Measurements from ENCODE around the gene CEMIP. TPM values are rescaled to one million over a fixed set of nuclear protein-coding genes. Genes with fewer than 3 reads are reported as not detected.

The CEMIP gene
- total RNA-seq, 2 experiments from 2014 or later: not detected

- CTCF ChIA-PET: no interaction called here
- Mint-ChIP-seq H3K4me1 (ENCODE audit: low read depth) (no peaks in the 10 kb centered on the region), H3K9me3 (no peaks in the 10 kb centered on the region), H3K27me3 (peaks cover 43% of the 10 kb centered on the region), H3K36me3 (ENCODE audit: low read depth) (no peaks in the 10 kb centered on the region), H3K27ac (no peak overlapping the region), H3K4me3 (no peak overlapping the region)
- no peak overlapping the region for H3K27ac ChIP-seq (ENCODE audit: low read depth in 1 of 2, low read length in 2 of 2)
- TF ChIP-seq CTCF (IDR thresholded peaks at IDR 0.05): no peak
- H3K4me1 ChIP-seq (ENCODE audit: insufficient read depth, low read length): no peaks in the 10 kb centered on the region
- H3K36me3 ChIP-seq (ENCODE audit: insufficient read depth, low read length): no peaks in the 10 kb centered on the region
- H3K4me3 ChIP-seq (ENCODE audit: low read length): no peak overlapping the region
- H3K9me3 ChIP-seq (ENCODE audit: control insufficient read depth in 1 of 2, insufficient read depth in 1 of 2, low read length in 2 of 2): no peaks in the 10 kb centered on the region
- POLR2A ChIA-PET: no interaction called here
- DNase-seq: no peak
- intact Hi-C loops (cut with DNase I, micrococcal nuclease): no loop called here
- H3K27me3 ChIP-seq (ENCODE audit: control insufficient read depth in 1 of 2, insufficient read depth in 2 of 2, low read length in 2 of 2): peaks cover 14 to 21% of the 10 kb centered on the region in 2 experiments
- no peak for ATAC-seq (ENCODE audit: poor library complexity)
These were observed 5.3 kb upstream of the CEMIP start for GRCh38 chr15:80773792-80774352.

GRCh38 chr15:80774486-80774885 lies 4.7 kb upstream of the CEMIP start:
- H3K27me3 Mint-ChIP-seq: peaks cover 42% of the 10 kb centered on the region
- Histone ChIP-seq H3K4me3 (ENCODE audit: low read length) (no peak overlapping the region), H3K27ac (ENCODE audit: low read depth in 1 of 2, low read length in 2 of 2) (no peak overlapping the region), H3K9me3 (ENCODE audit: control insufficient read depth in 1 of 2, insufficient read depth in 1 of 2, low read length in 2 of 2) (peaks cover 0 to 5% of the 10 kb centered on the region in 2 experiments), H3K36me3 (ENCODE audit: insufficient read depth, low read length) (no peaks in the 10 kb centered on the region), H3K4me1 (ENCODE audit: insufficient read depth, low read length) (peaks cover 4% of the 10 kb centered on the region), H3K27me3 (ENCODE audit: control insufficient read depth in 1 of 2, insufficient read depth in 2 of 2, low read length in 2 of 2) (peaks cover 18 to 28% of the 10 kb centered on the region in 2 experiments)
- H3K9me3 Mint-ChIP-seq: no peaks in the 10 kb centered on the region
- no peaks in the 10 kb centered on the region for H3K4me1 Mint-ChIP-seq (ENCODE audit: low read depth)
- no peak overlapping the region for H3K4me3 Mint-ChIP-seq
- DNase-seq (no peak), ATAC-seq (ENCODE audit: poor library complexity) (no peak)
- ChIA-PET CTCF (no interaction called here), POLR2A (no interaction called here)
- no peak overlapping the region for H3K27ac Mint-ChIP-seq
- H3K36me3 Mint-ChIP-seq (ENCODE audit: low read depth): no peaks in the 10 kb centered on the region
- no peak for TF ChIP-seq CTCF (IDR thresholded peaks at IDR 0.05)
- intact Hi-C loops (cut with DNase I, micrococcal nuclease): no loop called here

GRCh38 chr15:80775338-80775737 lies 3.8 kb upstream of the CEMIP start:
- intact Hi-C loops (cut with DNase I, micrococcal nuclease): loop anchor here in 1 of 2 experiments (5.0 kb wide), 1 partner anchor 208 kb away; no protein-coding TSS in a partner anchor
- Histone ChIP-seq H3K27me3 (ENCODE audit: control insufficient read depth in 1 of 2, insufficient read depth in 2 of 2, low read length in 2 of 2) (peaks cover 26 to 36% of the 10 kb centered on the region in 2 experiments), H3K27ac (ENCODE audit: low read depth in 1 of 2, low read length in 2 of 2) (no peak overlapping the region), H3K4me1 (ENCODE audit: insufficient read depth, low read length) (peaks cover 12% of the 10 kb centered on the region), H3K4me3 (ENCODE audit: low read length) (no peak overlapping the region), H3K36me3 (ENCODE audit: insufficient read depth, low read length) (no peaks in the 10 kb centered on the region), H3K9me3 (ENCODE audit: control insufficient read depth in 1 of 2, insufficient read depth in 1 of 2, low read length in 2 of 2) (peaks cover 0 to 14% of the 10 kb centered on the region in 2 experiments)
- Mint-ChIP-seq H3K4me1 (ENCODE audit: low read depth) (no peaks in the 10 kb centered on the region), H3K27me3 (peaks cover 47% of the 10 kb centered on the region), H3K9me3 (no peaks in the 10 kb centered on the region), H3K4me3 (no peak overlapping the region), H3K27ac (no peak overlapping the region), H3K36me3 (ENCODE audit: low read depth) (no peaks in the 10 kb centered on the region)
- ATAC-seq (ENCODE audit: poor library complexity): no peak
- ChIA-PET CTCF (interaction anchor here (1.4 to 1.5 kb wide), 2 partner anchors 10 kb away, joined by 6 to 9 read pairs; no protein-coding TSS in a partner anchor), POLR2A (no interaction called here)
- no peak for DNase-seq
- TF ChIP-seq CTCF (IDR thresholded peaks at IDR 0.05): no peak
